Measurements from ENCODE around the gene BHLHA9.

GRCh38 chr17:1271030-1271423, 783 bp downstream of the BHLHA9 start:
- no peak for TF ChIP-seq FOXP2 (optimal IDR thresholded peaks at IDR 0.05; ENCODE audit: borderline replicate concordance, extremely low read depth, extremely low read length, insufficient read depth)
- no peak for TF ChIP-seq REST (IDR thresholded peaks at IDR 0.05; ENCODE audit: insufficient read depth in 1 of 2, low read depth in 2 of 2, low read length in 2 of 2)
